OCI-LY1 (cell line): Measurements from ENCODE around the gene SLC25A1.

ENCODE experiments used
- EZH2 ChIP-seq: fragments of 200-600 bp; sonication (generic), shearing (Covaris generic); IDR thresholded peaks from 2 replicates; pipeline ENCODE4 v1.8.0; 2017; ENCODE audit warnings: borderline replicate concordance, mixed run types, mild to moderate bottlenecking, antibody characterized with exemption, low read length, moderate library complexity, mixed read lengths
- TF ChIP-seq, protein P1 (sequence below): fragments of 200-600 bp; sonication (generic), shearing (Covaris generic); IDR thresholded peaks from 2 replicates; pipeline ENCODE4 v1.5.1; 2017; ENCODE audit warnings: mild to moderate bottlenecking, antibody characterized with exemption, low read length, moderate library complexity, mixed read lengths

DNA sequence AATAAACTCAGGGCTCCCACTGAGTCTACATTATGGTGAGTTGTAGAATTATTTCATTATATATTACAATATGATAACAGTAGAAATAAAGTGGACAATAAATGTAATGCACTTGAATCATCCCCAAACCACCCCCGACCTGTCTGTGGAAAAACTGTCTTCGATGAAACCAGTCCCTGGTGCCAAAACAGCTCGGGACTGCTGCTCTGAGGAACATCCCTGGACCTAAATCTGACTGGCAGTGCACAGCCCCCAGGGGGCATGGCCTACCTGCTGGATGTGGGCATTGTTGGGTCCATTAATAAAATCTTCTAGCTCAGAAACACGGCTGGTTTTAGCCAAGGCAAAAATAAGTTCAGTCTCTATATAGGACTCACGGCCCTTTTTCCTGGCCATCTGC, 29.3 kb upstream of the SLC25A1 start:
- TF ChIP-seq, protein P1, sequence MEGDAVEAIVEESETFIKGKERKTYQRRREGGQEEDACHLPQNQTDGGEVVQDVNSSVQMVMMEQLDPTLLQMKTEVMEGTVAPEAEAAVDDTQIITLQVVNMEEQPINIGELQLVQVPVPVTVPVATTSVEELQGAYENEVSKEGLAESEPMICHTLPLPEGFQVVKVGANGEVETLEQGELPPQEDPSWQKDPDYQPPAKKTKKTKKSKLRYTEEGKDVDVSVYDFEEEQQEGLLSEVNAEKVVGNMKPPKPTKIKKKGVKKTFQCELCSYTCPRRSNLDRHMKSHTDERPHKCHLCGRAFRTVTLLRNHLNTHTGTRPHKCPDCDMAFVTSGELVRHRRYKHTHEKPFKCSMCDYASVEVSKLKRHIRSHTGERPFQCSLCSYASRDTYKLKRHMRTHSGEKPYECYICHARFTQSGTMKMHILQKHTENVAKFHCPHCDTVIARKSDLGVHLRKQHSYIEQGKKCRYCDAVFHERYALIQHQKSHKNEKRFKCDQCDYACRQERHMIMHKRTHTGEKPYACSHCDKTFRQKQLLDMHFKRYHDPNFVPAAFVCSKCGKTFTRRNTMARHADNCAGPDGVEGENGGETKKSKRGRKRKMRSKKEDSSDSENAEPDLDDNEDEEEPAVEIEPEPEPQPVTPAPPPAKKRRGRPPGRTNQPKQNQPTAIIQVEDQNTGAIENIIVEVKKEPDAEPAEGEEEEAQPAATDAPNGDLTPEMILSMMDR = no peak
- no peak for TF ChIP-seq EZH2
